K562 (cell line): ENCODE results near the gene LGALS3. TPM values are rescaled to one million over a fixed set of nuclear protein-coding genes. Genes with fewer than 3 reads are reported as not detected.
A peak's percentile ranks its signal among the peaks of the same experiment; 100 is the strongest.

Experiments used
- CBX2 ChIP-seq: fragments of 200-600 bp; sonication (generic); IDR thresholded peaks from one replicate; pipeline ENCODE4 v1.6.1; 2012; ENCODE audit warnings: mild to moderate bottlenecking, low read length, inconsistent platforms; ENCODE audit not compliant: insufficient read depth, poor library complexity, severe bottlenecking
- KLF16 ChIP-seq: IDR thresholded peaks from 2 replicates; pipeline ENCODE4 v1.6.1; 2016; ENCODE audit warnings: antibody characterized with exemption
- NFE2 ChIP-seq: IDR thresholded peaks from 2 replicates; pipeline ENCODE4 v1.6.1; 2014; ENCODE audit warnings: antibody characterized with exemption, low read depth
- PRPF4 ChIP-seq: fragments of 200-400 bp; formaldehyde crosslinking; IDR thresholded peaks from one replicate; pipeline ENCODE4 v1.6.1; 2017; ENCODE audit warnings: low read length, low read depth, mild to moderate bottlenecking; ENCODE audit not compliant: insufficient read depth, poor library complexity, severe bottlenecking
- SAP30 ChIP-seq: fragments of 200-600 bp; sonication (generic); IDR thresholded peaks from 2 replicates; pipeline ENCODE4 v1.6.1; 2012; ENCODE audit warnings: borderline replicate concordance, low read depth, mild to moderate bottlenecking, moderate library complexity, low read length, control low read depth, inconsistent platforms; ENCODE audit not compliant: insufficient read depth, poor library complexity, severe bottlenecking
- SMARCE1 ChIP-seq: fragments of 450-650 bp; IDR thresholded peaks from 2 replicates; pipeline ENCODE4 v1.7.1; 2016; ENCODE audit warnings: mild to moderate bottlenecking
- SREBF1 ChIP-seq: fragments of 150-350 bp; IDR thresholded peaks from 2 replicates; pipeline ENCODE4 v1.6.1; 2014; ENCODE audit warnings: antibody characterized with exemption, low read depth, low read length, borderline replicate concordance
- ZFX ChIP-seq: sonication (generic); formaldehyde crosslinking; IDR thresholded peaks from 2 replicates; pipeline ENCODE4 v1.8.0; 2022; ENCODE audit warnings: mild to moderate bottlenecking, missing genetic modification reagents, moderate library complexity
- ZNF263 ChIP-seq: sonication (generic); formaldehyde crosslinking; IDR thresholded peaks from 2 replicates; pipeline ENCODE4 v1.8.0; 2022; ENCODE audit warnings: mild to moderate bottlenecking, missing genetic modification reagents, borderline replicate concordance
- ZNF408 ChIP-seq: fragments of 250-450 bp; sonication (Bioruptor Pico); IDR thresholded peaks from 2 replicates; pipeline ENCODE4 v1.4.0; 2020; ENCODE audit warnings: low read depth, mild to moderate bottlenecking, moderate library complexity
- polyA plus RNA-seq, 8 experiments: library from polyadenylated mRNA; depleted of rRNA in 4 of 8; stranded (reverse) in 5 of 8; unstranded in 3 of 8; fragments of >200 nt; fragmentation: Nextera tagmentation in 2 of 8; fragmentation: Illumina TruSeq in 1 of 8; extraction: Ambion mirVana in 2 of 8; extraction: Trizol in 1 of 8; gene quantifications; 2 replicates each; pipeline versions ENCODE4 v1.2.1 to v1.2.3, GENCODE V29; 2011 to 2014; ENCODE audit warnings: inconsistent platforms in 1 of 8, missing spikeins in 1 of 8
- total RNA-seq, 7 experiments: library from RNA; depleted of rRNA in 6 of 7; stranded (reverse); fragments of >200 nt in 6 of 7; fragmentation: Illumina TruSeq in 2 of 7; extraction: Trizol in 2 of 7; gene quantifications; 2 replicates each; pipeline versions ENCODE4 v1.2.1 to v1.2.3, GENCODE V29; 2011 to 2021; ENCODE audit warnings: low replicate concordance in 1 of 7
- TF ChIP-seq, protein P1 (sequence below): fragments of 450-650 bp; formaldehyde crosslinking; IDR thresholded peaks from 2 replicates; pipeline ENCODE4 v1.4.0; 2022; ENCODE audit warnings: mild to moderate bottlenecking, moderate library complexity
- TF ChIP-seq, protein P2 (sequence below): sonication (generic); formaldehyde crosslinking; IDR thresholded peaks from 2 replicates; pipeline ENCODE4 v1.8.1; 2023; ENCODE audit warnings: missing genetic modification reagents, mild to moderate bottlenecking, borderline replicate concordance
- TF ChIP-seq, protein P3 (sequence below), 2 experiments: fragments of 150-350 bp in 1 of 2; IDR thresholded peaks; 2 replicates each; pipeline ENCODE4 v1.6.1; 2012 to 2016; ENCODE audit warnings: low read depth in 2 of 2, low read length in 2 of 2, mild to moderate bottlenecking in 1 of 2, moderate library complexity in 1 of 2
- TF ChIP-seq, protein P4 (sequence below), 2 experiments: fragments of 450-650 bp in 1 of 2; sonication (generic) in 1 of 2; formaldehyde crosslinking; conservative IDR thresholded peaks; 2 replicates each; pipeline versions ENCODE4 v1.4.0 to v1.8.1; 2020 to 2022; ENCODE audit warnings: mild to moderate bottlenecking in 1 of 2, missing genetic modification reagents in 1 of 2

The LGALS3 gene
- total and polyA plus RNA-seq, 9 of the 15 experiments (the other 6 are each of a cell fraction or from before 2014, with no cell fraction given) = 0.04 to 1.9 (median 1.1) TPM

DNA sequence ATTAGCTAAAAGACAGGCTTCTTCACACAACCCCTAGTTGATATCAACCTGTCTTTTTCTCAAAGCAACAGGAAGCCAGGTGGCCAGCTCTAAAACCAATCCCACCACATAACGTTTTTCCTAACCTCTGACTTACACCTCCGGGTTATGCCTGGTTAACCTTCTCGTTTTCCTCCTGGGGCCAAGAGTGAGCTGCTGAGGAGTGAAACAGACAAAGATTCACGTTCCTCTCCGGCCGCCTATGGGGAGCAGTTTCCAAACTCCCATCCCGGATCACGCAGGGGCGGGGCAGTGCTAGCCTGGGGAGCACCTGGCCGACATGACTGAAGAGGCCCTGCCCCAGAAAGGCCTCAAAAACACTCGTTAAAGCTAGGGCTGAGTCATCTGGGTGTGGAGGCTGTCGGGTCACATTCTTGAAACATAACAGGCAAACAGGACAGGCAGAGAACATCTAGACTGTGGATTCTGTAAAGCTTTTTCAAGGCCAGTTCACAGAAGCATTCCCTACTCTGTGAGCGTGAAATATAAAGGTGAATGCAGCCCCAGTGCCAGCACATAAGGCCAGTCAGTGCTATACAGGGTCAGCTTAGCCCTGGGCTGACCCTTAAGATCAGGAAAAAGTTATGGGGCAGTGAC is 25.9 kb upstream of the LGALS3 start (continued):
- TF ChIP-seq, protein P1, sequence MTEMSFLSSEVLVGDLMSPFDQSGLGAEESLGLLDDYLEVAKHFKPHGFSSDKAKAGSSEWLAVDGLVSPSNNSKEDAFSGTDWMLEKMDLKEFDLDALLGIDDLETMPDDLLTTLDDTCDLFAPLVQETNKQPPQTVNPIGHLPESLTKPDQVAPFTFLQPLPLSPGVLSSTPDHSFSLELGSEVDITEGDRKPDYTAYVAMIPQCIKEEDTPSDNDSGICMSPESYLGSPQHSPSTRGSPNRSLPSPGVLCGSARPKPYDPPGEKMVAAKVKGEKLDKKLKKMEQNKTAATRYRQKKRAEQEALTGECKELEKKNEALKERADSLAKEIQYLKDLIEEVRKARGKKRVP (CRISPR knock-in tag) = no peak
- TF ChIP-seq, protein P2, sequence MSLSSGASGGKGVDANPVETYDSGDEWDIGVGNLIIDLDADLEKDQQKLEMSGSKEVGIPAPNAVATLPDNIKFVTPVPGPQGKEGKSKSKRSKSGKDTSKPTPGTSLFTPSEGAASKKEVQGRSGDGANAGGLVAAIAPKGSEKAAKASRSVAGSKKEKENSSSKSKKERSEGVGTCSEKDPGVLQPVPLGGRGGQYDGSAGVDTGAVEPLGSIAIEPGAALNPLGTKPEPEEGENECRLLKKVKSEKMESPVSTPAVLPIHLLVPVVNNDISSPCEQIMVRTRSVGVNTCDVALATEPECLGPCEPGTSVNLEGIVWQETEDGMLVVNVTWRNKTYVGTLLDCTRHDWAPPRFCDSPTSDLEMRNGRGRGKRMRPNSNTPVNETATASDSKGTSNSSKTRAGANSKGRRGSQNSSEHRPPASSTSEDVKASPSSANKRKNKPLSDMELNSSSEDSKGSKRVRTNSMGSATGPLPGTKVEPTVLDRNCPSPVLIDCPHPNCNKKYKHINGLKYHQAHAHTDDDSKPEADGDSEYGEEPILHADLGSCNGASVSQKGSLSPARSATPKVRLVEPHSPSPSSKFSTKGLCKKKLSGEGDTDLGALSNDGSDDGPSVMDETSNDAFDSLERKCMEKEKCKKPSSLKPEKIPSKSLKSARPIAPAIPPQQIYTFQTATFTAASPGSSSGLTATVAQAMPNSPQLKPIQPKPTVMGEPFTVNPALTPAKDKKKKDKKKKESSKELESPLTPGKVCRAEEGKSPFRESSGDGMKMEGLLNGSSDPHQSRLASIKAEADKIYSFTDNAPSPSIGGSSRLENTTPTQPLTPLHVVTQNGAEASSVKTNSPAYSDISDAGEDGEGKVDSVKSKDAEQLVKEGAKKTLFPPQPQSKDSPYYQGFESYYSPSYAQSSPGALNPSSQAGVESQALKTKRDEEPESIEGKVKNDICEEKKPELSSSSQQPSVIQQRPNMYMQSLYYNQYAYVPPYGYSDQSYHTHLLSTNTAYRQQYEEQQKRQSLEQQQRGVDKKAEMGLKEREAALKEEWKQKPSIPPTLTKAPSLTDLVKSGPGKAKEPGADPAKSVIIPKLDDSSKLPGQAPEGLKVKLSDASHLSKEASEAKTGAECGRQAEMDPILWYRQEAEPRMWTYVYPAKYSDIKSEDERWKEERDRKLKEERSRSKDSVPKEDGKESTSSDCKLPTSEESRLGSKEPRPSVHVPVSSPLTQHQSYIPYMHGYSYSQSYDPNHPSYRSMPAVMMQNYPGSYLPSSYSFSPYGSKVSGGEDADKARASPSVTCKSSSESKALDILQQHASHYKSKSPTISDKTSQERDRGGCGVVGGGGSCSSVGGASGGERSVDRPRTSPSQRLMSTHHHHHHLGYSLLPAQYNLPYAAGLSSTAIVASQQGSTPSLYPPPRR (CRISPR knock-in tag) = no peak
- TF ChIP-seq ZFX (peak; percentile 92), NFE2 (peak; percentile 90), KLF16 (no peak), ZNF408 (CRISPR knock-in tag) (no peak), SREBF1 (no peak), SMARCE1 (peak; percentile 69), CBX2 (no peak), ZNF263 (CRISPR knock-in tag) (peak; percentile 64; the same call in 1 of the 2 replicates), PRPF4 (no peak), SAP30 (no peak)
- TF ChIP-seq, protein P3, sequence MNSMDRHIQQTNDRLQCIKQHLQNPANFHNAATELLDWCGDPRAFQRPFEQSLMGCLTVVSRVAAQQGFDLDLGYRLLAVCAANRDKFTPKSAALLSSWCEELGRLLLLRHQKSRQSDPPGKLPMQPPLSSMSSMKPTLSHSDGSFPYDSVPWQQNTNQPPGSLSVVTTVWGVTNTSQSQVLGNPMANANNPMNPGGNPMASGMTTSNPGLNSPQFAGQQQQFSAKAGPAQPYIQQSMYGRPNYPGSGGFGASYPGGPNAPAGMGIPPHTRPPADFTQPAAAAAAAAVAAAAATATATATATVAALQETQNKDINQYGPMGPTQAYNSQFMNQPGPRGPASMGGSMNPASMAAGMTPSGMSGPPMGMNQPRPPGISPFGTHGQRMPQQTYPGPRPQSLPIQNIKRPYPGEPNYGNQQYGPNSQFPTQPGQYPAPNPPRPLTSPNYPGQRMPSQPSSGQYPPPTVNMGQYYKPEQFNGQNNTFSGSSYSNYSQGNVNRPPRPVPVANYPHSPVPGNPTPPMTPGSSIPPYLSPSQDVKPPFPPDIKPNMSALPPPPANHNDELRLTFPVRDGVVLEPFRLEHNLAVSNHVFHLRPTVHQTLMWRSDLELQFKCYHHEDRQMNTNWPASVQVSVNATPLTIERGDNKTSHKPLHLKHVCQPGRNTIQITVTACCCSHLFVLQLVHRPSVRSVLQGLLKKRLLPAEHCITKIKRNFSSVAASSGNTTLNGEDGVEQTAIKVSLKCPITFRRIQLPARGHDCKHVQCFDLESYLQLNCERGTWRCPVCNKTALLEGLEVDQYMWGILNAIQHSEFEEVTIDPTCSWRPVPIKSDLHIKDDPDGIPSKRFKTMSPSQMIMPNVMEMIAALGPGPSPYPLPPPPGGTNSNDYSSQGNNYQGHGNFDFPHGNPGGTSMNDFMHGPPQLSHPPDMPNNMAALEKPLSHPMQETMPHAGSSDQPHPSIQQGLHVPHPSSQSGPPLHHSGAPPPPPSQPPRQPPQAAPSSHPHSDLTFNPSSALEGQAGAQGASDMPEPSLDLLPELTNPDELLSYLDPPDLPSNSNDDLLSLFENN (IDR thresholded peaks at IDR 0.05; ENCODE audit: low read depth in 2 of 2, low read length in 2 of 2) = no peak
- TF ChIP-seq, protein P4, sequence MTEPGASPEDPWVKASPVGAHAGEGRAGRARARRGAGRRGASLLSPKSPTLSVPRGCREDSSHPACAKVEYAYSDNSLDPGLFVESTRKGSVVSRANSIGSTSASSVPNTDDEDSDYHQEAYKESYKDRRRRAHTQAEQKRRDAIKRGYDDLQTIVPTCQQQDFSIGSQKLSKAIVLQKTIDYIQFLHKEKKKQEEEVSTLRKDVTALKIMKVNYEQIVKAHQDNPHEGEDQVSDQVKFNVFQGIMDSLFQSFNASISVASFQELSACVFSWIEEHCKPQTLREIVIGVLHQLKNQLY (CRISPR knock-in tag; conservative IDR thresholded peaks at IDR 0.05) = no peak
